Tibial nerve (tissue), 4 donors: ENCODE data around the gene HPSE2. TPM values are rescaled to one million over a fixed set of nuclear protein-coding genes. Genes with fewer than 3 reads are reported as not detected.
A peak's percentile ranks its signal among the peaks of the same experiment; 100 is the strongest.

Source experiments
- DNase-seq, 2 donors: peaks; one replicate each; pipeline ENCODE4 v3.0.0-alpha.2; 2019; ENCODE audit warnings: low spot score in 2 of 2
- H3K27ac ChIP-seq, 4 donors: fragments of 200-600 bp; sonication (generic) in 3 of 4; one replicate each; pipeline ENCODE4 v1.5.1; 2017 to 2019; ENCODE audit warnings: mild to moderate bottlenecking in 1 of 4
- H3K27me3 ChIP-seq, 2 donors: fragments of 200-600 bp; sonication (generic) in 1 of 2; one replicate each; pipeline versions ENCODE4 v1.5.1 to v1.6.0; 2017 to 2019
- H3K36me3 ChIP-seq, 3 donors: fragments of 200-600 bp; sonication (generic); one replicate each; pipeline ENCODE4 v1.5.1; 2018 to 2019
- H3K4me1 ChIP-seq, 4 donors: fragments of 200-600 bp; sonication (generic) in 3 of 4; one replicate each; pipeline ENCODE4 v1.5.1; 2017 to 2019
- H3K4me3 ChIP-seq, 4 donors: fragments of 200-600 bp; sonication (generic) in 3 of 4; one replicate each; pipeline ENCODE4 v1.5.1; 2017 to 2019; ENCODE audit warnings: mild to moderate bottlenecking in 1 of 4, moderate library complexity in 1 of 4
- H3K9me3 ChIP-seq, 4 donors: fragments of 200-600 bp; sonication (generic) in 3 of 4; one replicate each; pipeline ENCODE4 v1.5.1; 2017 to 2019
- CTCF ChIP-seq, 5 experiments: fragments of 200-600 bp in 3 of 5; fragments of 450-650 bp in 2 of 5; sonication (generic) in 3 of 5; IDR thresholded peaks; one replicate each; pipeline ENCODE4 v1.5.1; 2016 to 2019; ENCODE audit warnings: antibody characterized with exemption in 5 of 5, mild to moderate bottlenecking in 3 of 5, moderate library complexity in 2 of 5
- EP300 ChIP-seq, 2 donors: sonication (generic); formaldehyde crosslinking; IDR thresholded peaks; one replicate each; pipeline ENCODE4 v1.6.1; 2017; ENCODE audit warnings: antibody characterized with exemption in 2 of 2, mild to moderate bottlenecking in 1 of 2
- POLR2A ChIP-seq, 2 donors: fragments of 450-650 bp; IDR thresholded peaks; one replicate each; pipeline ENCODE4 v1.6.1; 2017; ENCODE audit warnings: antibody characterized with exemption in 2 of 2, mild to moderate bottlenecking in 2 of 2, moderate library complexity in 2 of 2
- WGBS, 2 donors: methylation state at CpG; one replicate each; pipeline ENCODE4 v1.1.5; 2018; 5-methylcytosine and 5-hydroxymethylcytosine counted together
- total RNA-seq, 4 donors: library from RNA; depleted of rRNA; stranded (reverse); fragments of >200 nt; gene quantifications; one replicate each; pipeline ENCODE4 v1.1.0, GENCODE V29; 2016

Gene HPSE2
- total RNA-seq, 4 donors from 2014 or later = 0.63 TPM; not detected in 3

DNA sequence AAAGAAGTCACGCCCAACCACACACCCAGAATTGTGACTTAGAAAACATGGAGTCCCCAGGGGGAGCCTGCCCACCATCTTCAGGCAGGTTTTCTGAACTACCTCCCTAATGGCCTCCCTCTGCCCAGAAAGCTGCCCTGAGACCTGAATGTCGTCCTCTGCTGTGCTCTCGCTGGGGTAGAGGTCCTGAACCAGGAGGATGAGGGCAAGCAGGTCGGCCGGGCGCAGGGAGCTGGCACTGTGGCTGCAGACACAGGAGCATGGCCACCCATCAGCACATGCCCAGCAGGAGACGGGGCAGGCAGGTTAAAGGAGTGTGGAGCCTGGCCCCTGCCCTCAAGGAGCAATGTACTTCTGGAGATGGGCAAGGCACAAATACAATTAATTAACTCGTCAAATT, 805.2 kb downstream of the HPSE2 start:
- no peak overlapping the region for H3K27ac ChIP-seq
- H3K9me3 ChIP-seq = peaks cover 0 to 10% (median 1%) of the 10 kb centered on the region in 4 donors
- 92 to 96% methylated on average over 8 of the region's 8 CpGs for WGBS, 2 donors
- no peaks in the 10 kb centered on the region for H3K4me1 ChIP-seq
- no peak for TF ChIP-seq POLR2A (IDR thresholded peaks at IDR 0.05)
- no peak for TF ChIP-seq EP300 (IDR thresholded peaks at IDR 0.05)
- no peak for TF ChIP-seq CTCF (IDR thresholded peaks at IDR 0.05)
- no peaks in the 10 kb centered on the region for H3K27me3 ChIP-seq
- H3K36me3 ChIP-seq = peaks cover 5 to 98% (median 52%) of the 10 kb centered on the region in 3 donors
- no peak overlapping the region for H3K4me3 ChIP-seq
- DNase-seq = no peak

DNA sequence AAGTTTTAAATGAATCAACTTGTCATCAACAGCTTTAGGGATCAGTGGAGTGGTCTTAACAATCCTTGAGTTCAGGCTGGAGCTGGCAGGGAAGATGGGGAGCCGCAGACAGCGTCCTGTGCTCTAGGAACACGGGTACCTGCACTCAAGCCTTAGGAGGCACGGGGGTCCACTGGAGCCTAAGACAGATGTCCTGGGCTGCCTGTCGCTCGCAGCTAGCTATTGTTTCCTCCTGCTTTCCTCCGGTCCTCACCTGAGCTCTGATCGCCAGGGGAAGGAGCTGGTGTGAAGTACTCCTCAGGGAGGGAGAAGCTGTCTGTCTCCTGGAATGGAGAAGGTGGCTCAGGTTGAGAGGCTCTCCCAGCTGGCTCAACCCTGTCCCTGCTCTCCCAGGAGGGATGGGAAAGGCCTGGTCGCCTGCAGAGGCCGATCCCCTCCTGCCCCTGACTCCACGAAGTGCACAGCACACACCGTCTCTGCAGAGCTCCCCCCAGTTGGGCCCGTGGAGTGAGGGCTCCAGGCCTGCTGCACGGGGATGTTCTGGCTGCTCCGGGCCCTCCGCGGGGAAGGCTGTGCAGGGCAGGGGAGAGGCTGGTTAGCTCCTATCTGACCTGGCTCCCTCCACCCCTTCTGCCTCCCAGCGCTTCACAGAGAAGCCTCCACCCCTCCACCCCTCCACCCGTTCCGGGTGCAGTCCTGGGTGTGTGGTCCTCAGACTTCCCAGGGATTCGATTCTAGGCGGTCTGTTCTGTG, 806.2 kb downstream of the HPSE2 start:
- Histone ChIP-seq H3K4me1 (no peaks in the 10 kb centered on the region), H3K36me3 (peaks cover 4 to 98% (median 42%) of the 10 kb centered on the region in 3 donors), H3K27ac (no peak overlapping the region), H3K27me3 (no peaks in the 10 kb centered on the region), H3K9me3 (peaks cover 0 to 10% (median 1%) of the 10 kb centered on the region in 4 donors), H3K4me3 (no peak overlapping the region)
- 89 to 94% methylated on average over 10 to 19 of the region's 22 CpGs for WGBS, 2 donors
- no peak for DNase-seq
- TF ChIP-seq EP300 (IDR thresholded peaks at IDR 0.05) = no peak
- no peak for TF ChIP-seq POLR2A (IDR thresholded peaks at IDR 0.05)
- TF ChIP-seq CTCF (IDR thresholded peaks at IDR 0.05) = no peak

DNA sequence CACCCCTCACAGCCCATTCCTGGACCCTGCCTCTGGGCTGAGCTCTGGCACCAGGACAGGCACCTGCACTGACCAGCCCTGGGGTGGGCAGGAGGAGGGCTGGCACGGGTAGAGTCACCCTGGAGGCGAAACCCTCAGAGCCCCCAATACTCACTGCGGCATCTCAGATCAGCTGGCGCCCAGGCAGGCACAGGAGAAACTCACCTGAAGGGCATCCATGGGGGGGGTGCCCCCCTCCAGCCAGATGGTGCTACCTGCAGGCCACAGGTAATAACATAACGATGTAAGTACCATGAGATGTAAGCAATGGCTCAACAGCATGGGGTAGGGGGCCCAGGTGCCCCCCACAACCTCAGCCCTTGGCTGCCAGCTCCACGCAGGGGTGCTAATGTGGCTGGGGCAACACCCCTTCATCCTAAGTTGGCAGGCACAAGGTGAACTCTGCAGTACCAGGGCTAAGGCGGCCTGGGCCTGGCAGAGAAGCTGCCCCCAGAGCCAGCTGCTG, 808.6 kb downstream of the HPSE2 start:
- Histone ChIP-seq H3K36me3 (peaks cover 3 to 98% (median 25%) of the 10 kb centered on the region in 3 donors), H3K9me3 (peaks cover 0 to under 1% (median 0%) of the 10 kb centered on the region in 4 donors), H3K27me3 (no peaks in the 10 kb centered on the region), H3K27ac (no peak overlapping the region), H3K4me3 (no peak overlapping the region), H3K4me1 (no peaks in the 10 kb centered on the region)
- no peak for DNase-seq
- TF ChIP-seq CTCF (IDR thresholded peaks at IDR 0.05) = no peak
- TF ChIP-seq EP300 (IDR thresholded peaks at IDR 0.05) = no peak
- no peak for TF ChIP-seq POLR2A (IDR thresholded peaks at IDR 0.05)
- 93 to 96% methylated on average over 4 to 7 of the region's 7 CpGs for WGBS, 2 donors

- Histone ChIP-seq H3K4me1 (no peaks in the 10 kb centered on the region), H3K4me3 (no peak overlapping the region), H3K27me3 (no peaks in the 10 kb centered on the region), H3K36me3 (peaks cover 3 to 97% (median 14%) of the 10 kb centered on the region in 3 donors), H3K9me3 (no peaks in the 10 kb centered on the region), H3K27ac (no peak overlapping the region)
- TF ChIP-seq CTCF (IDR thresholded peaks at IDR 0.05) (peak; percentile 29 to 64 (median 43)), POLR2A (IDR thresholded peaks at IDR 0.05) (no peak)
- no peak for DNase-seq
- 86% methylated on average over 19 to 21 of the region's 21 CpGs for WGBS, 2 donors
These were observed 809.9 kb downstream of the HPSE2 start for GRCh38 chr10:98425511-98426352.
